T-helper 22 cell (primary cell): ENCODE data around the gene ZNF30.
A peak's percentile ranks its signal among the peaks of the same experiment; 100 is the strongest.
"Not testable (repeated sequence)": the region's sequence is repeated elsewhere in the genome, so short reads cannot be mapped to it uniquely, and the experiment has no call there.

Experiments
- DNase-seq: peaks from one replicate; pipeline ENCODE4 v3.0.0-alpha.2; 2020; ENCODE audit warnings: low read depth

ZNF30 gene

DNA sequence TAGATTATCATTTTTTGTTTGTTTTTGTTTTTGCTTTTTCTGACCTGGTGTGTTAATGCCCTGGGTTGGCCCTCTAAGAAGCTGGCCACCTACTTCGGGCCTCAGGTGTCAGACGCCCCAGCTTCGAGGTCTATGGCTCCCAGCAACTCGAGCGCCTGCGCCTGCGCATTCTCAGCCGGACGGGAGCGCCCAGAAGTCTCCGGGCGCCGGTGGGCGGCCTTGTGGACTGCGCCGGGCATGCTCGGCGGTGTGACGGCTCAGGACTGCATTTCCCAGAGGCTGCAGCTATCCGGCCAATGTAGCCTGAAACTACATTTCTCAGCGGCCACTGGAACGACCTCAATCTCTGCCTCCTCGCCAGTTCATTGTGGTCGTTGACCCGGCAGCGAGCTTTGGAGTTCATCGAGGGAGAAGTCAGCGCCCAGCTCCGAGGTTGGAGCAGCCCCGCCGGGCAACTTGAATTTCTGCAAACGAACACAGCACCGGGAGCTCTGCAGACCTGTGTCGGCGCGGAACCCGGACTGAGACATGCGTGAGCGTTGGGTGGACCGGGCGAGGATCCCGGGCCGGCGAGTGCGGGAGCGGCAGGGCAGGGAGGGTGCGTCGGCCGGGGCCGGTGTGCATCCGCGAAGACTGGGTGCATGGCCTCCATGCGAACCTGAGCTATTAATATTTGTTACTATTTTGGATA lies at the start of gene ZNF30:
Gene ZNF30, plus strand, starts transcription at position 219 of the 691 bp plus-strand sequence. CDS start 3,045 bp downstream, outside the sequence.
- DNase-seq: peak; percentile 25

DNA sequence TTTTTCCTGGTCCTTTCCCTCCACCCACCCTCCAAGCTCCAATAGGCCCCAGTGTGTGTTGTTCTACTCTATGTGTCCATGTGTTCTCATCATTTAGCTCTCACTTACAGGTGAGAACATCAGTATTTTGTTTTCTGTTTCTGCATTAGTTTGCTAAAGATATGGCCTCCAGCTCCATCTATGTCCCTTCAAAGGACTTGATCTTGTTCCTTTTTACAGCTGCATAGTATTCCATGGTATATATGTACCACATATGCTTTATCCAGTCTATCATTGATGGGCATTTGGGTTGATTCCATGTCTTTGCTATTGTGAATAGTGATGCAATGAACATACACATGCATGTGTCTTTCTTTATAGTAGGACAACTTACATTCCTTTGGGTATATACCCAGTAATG lies 47.1 kb upstream of the ZNF30 start:
- no peak for DNase-seq

DNA sequence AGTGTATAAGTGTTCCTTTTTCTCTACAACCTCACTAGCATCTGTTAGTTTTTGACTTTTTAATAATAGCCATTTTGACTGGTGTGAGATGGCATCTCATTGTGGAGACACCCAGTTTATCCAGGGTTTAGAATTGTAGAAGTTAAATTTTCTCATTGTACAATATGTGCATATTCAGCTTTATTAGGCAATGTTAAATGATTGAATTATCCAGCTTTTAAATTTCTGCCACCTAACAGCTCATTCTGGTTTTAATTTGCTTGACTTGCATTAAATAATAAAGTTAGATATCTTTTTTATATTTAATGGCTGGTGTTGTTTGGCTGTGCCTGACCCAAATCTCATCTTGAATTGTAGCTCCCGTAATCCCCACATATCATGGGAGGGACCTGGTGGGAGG lies 46.7 kb upstream of the ZNF30 start:
- DNase-seq: no peak

- DNase-seq: no peak
Observed at GRCh38 chr19:34881982-34882381, 44.7 kb upstream of the ZNF30 start.

DNA sequence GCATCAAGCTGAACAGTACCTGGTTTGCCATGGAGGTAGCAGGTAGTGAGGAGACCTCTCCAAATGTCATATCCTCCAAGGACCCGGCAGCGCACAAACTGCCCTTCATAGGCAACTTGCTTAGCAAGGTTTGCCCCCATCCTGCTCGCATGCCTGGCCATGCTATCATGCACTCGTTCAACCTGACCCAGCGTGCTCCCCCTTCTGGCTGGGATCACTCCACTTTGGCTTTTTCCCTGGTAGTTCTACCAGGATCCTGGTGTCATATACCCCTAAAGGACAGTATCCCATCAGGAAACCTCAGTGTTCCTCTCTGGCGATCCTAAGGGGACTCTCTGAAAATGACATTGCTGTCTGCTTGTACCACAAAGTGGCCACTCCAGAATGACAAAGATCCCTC lies 38.6 kb upstream of the ZNF30 start:
- DNase-seq: no peak

DNA sequence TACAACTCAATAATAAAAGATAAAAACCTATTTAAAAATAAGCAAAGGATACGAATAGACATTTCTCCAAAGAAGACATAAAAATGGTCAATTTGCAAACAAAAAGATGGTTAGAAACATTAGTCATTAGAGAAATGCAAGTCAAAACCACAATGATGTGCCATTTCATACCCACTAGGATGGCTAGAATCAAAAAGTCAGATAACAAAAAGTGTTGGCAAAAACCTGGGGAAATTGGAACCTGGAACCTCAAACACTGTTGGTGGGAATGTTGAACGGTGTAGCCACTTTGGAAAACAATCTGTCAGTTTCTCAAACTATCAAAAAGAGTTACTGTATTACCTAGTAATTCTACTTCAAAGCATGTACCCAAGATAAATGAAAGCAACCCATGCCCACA lies 26.5 kb upstream of the ZNF30 start:
- DNase-seq: no peak

DNA sequence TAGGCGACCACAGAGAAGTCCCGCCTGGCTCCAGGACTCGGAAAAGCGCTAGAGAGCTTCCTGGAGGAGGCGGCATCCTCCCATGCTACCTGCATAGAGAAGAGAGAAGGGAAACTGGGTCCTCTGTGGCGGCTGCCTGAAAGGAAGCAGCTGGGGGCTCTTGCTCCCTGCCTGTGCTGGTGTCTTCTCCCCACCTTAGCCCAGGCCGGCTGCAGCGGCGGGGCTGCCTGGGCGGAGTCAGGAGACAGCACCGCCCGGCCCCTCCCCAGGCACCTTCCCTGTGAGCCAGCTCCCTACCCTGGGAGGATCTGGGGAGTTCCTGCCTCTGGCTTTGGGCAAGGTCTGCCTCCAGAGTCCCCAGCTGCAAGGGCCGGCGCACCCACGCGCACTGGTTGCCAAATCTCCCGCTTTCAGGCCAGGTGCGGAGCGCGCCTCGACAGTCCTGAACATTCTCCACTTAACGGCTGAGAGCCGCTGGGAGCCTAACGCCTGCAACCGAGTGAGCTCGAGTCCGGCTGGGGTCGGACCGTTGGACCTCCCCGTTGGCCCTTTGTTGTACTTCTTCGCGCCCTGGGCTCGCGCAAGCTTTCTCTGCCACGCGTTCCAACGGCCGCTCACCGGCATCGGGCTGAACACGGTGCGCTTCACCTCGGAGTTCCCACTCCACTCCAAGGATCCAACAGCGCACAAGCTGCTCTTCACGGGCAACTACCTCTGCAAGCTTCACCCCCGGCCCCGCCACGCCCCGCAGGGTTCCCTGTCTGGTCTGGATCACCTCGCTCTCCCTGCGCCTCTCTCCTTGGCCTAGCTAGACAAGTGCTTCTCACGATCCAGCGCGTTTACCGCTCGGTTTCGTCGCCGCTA lies 21.8 kb upstream of the ZNF30 start:
- DNase-seq: no peak

DNA sequence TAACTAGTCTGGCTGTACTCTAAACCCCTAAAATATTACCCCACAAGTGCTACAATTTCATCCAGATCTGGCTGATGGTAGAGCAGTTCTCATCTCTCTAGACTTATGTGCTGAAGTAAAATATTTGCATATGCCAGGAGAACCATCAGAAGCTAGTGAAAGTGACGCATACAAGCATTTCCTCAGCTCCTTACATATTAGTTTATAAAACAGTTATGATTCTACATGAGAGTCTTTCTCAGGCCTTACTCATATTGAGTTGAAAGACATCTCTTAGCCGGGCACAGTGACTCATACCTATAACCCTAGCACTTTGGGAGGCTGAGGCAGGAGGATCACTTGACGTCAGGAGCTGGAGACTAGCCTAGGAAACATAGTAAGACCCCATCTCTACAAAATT lies 15.9 kb upstream of the ZNF30 start:
- no peak for DNase-seq

GRCh38 chr19:34917144-34917543 lies 9.6 kb upstream of the ZNF30 start:
- DNase-seq: not testable (repeated sequence)

- DNase-seq: no peak
Observed at GRCh38 chr19:34918190-34918589, 8.5 kb upstream of the ZNF30 start.

GRCh38 chr19:34920090-34920786 lies 6.5 kb upstream of the ZNF30 start:
- not testable (repeated sequence) for DNase-seq

GRCh38 chr19:34925278-34925855 lies 1.3 kb upstream of the ZNF30 start:
- DNase-seq: no peak

DNA sequence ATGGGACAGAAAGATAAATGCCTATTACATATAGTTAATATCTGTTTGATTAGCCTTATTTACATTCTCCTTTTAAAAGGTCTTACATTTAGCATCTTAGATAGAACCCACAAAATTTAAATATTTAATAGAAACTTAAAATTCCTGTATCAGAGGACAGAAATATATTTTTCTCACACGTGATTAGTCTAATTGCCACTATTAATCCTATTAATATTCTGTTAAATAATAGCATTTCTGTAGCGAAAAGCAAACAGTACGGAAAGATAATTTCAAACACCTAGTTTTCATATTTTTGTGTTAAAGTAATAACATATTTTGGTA lies 380 bp upstream of the ZNF30 start:
- DNase-seq: no peak

- DNase-seq: no peak
Observed at GRCh38 chr19:34932494-34932893, 5.8 kb downstream of the ZNF30 start.

DNA sequence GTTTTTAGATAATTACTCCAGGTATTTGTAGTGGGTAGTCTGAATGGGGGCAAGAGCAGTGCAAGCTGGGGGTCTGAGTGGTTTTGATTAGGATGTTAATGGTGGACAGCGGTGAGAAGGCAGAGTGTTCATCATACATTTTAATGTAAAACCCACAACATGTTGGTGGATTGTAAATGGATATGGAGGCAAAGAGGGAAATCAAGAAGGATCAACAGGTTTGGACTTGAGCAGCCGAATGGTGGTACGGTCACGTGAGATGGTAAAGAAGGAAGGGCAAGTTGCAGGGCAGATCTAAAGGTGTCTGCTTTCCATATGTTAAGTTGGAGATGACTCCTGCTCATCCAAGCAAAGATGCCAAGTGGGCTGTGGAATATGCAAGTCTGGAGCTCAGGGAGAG lies 9.5 kb downstream of the ZNF30 start:
- no peak for DNase-seq

DNA sequence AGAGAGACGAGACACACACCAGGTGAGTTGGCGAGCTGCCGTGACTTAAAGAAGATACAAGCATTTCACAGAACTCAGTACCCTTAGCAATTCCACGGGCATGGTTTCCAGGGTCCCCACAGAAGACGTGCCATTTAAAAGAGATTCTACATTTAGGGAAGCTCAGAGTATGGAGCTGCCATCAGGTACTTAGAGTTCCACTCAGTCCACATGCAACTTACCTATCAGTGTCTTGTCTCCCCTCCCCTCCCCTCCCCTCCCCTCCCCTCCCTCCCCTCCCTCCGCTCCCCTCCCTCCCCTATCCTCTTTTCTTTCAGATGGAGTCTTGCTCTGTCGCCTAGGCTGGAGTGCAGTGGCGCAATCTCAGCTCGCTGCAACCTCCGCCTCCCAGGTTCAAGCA lies 12.2 kb downstream of the ZNF30 start:
- no peak for DNase-seq

DNA sequence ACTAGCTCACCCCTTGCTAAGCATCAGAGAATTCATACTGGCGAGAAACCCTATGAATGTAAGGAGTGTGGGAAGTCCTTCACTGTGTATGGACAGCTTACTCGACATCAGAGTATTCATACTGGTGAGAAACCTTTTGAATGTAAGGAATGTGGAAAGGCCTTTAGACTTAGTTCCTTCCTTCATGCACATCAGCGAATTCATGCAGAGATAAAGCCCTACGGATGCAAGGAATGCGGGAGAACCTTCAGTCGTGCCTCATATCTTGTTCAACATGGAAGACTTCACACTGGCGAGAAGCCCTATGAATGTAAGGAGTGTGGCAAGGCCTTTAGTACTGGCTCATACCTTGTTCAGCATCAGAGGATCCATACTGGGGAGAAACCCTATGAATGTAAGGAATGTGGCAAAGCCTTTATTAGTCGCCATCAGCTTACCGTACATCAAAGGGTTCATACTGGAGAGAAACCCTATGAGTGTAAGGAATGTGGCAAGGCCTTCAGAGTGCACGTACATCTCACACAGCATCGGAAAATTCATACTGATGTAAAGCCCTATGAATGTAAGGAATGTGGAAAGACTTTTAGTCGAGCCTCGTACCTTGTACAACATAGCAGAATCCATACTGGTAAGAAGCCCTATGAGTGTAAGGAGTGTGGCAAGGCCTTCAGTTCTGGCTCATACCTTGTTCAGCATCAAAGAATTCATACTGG lies 17.3 kb downstream of the ZNF30 start:
- DNase-seq: no peak

DNA sequence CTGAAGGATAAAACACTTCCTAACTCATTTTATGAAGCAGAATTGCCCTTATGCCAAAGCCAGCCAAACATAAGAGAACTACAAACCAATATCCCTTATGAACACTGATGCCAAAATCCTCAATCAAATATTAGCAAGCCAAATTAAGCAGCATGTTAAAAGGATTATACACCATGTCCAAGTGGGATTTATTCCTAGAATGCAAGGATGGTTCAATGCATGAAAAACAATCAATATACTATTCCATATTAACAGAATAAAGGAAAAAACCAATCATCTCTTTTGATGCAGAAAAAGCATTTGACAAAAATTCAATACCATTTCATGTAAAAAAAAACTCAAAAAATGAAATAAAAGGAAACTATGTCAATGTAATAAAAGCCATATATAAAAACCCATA lies 26.4 kb downstream of the ZNF30 start:
- DNase-seq: no peak

- DNase-seq: no peak
Observed at GRCh38 chr19:34957830-34958751, 31.4 kb downstream of the ZNF30 start.

- DNase-seq: no peak
Observed at GRCh38 chr19:34959021-34959420, 32.3 kb downstream of the ZNF30 start.
